Endodermal cell (in vitro differentiated cells): ENCODE results near the gene HAPLN3. TPM values are rescaled to one million over a fixed set of nuclear protein-coding genes. Genes with fewer than 3 reads are reported as not detected.

ENCODE experiments used
- DNase-seq: peaks from one replicate; pipeline ENCODE4 v3.0.0-alpha.2; 2017
- H3K27ac ChIP-seq: 2 replicates; pipeline ENCODE4 v1.5.1; 2013; ENCODE audit warnings: mild to moderate bottlenecking, low read depth, low read length, moderate library complexity
- H3K27me3 ChIP-seq: 2 replicates; pipeline ENCODE4 v1.6.1; 2013; ENCODE audit warnings: mild to moderate bottlenecking, low read length, moderate library complexity; ENCODE audit not compliant: insufficient read depth, control insufficient read depth, poor library complexity, severe bottlenecking
- H3K36me3 ChIP-seq: 2 replicates; pipeline ENCODE4 v1.7.0; 2013; ENCODE audit warnings: mild to moderate bottlenecking, low read length, moderate library complexity; ENCODE audit not compliant: control insufficient read depth, insufficient read depth
- H3K4me1 ChIP-seq: one replicate; pipeline ENCODE4 v1.7.0; 2013; ENCODE audit warnings: low read length; ENCODE audit not compliant: control insufficient read depth, insufficient read depth
- H3K4me3 ChIP-seq: 2 replicates; pipeline ENCODE4 v1.5.1; 2013; ENCODE audit warnings: mild to moderate bottlenecking, low read length, moderate library complexity
- H3K9ac ChIP-seq: 2 replicates; pipeline ENCODE4 v1.6.1; 2013; ENCODE audit warnings: mild to moderate bottlenecking, low read length, moderate library complexity; ENCODE audit not compliant: poor library complexity, severe bottlenecking; ENCODE audit errors: extremely low read depth
- H3K9me3 ChIP-seq: 2 replicates; pipeline ENCODE4 v1.6.1; 2013; ENCODE audit warnings: mild to moderate bottlenecking, low read length, moderate library complexity; ENCODE audit not compliant: control insufficient read depth
- H3K27ac Mint-ChIP-seq: 2 replicates; pipeline ENCODE4 v1.8.0; 2020; ENCODE audit warnings: mixed read lengths
- H3K27me3 Mint-ChIP-seq: 2 replicates; pipeline ENCODE4 v1.8.0; 2021; ENCODE audit warnings: mild to moderate bottlenecking, mixed read lengths; ENCODE audit not compliant: insufficient read depth
- H3K36me3 Mint-ChIP-seq: 2 replicates; pipeline ENCODE4 v1.8.0; 2020; ENCODE audit warnings: low read depth, mixed read lengths
- H3K4me1 Mint-ChIP-seq: 2 replicates; pipeline ENCODE4 v1.8.0; 2020; ENCODE audit warnings: mixed read lengths
- H3K4me3 Mint-ChIP-seq: 2 replicates; pipeline ENCODE4 v1.8.0; 2020; ENCODE audit warnings: mild to moderate bottlenecking, moderate library complexity, mixed read lengths
- H3K9me3 Mint-ChIP-seq: 2 replicates; pipeline ENCODE4 v1.8.0; 2020; ENCODE audit warnings: mild to moderate bottlenecking, mixed read lengths
- CTCF ChIP-seq: fragments of 200-600 bp; sonication (generic); conservative IDR thresholded peaks from 2 replicates; pipeline ENCODE4 v1.5.0; 2021; ENCODE audit warnings: antibody characterized with exemption, mild to moderate bottlenecking
- WGBS, 2 experiments: methylation state at CpG; one replicate each; pipeline versions ENCODE4 v1.1.5 to v1.1.7; 2013; ENCODE audit warnings: missing lambda C conversion rate in 2 of 2, mixed read lengths in 1 of 2; ENCODE audit not compliant: insufficient coverage in 1 of 2, insufficient read length in 1 of 2; 5-methylcytosine and 5-hydroxymethylcytosine counted together
- total RNA-seq, 2 donors: library from RNA; stranded (reverse); fragmentation: NEBNext Ultra II Directional in 1 of 2; extraction: Animal tissue kit (Norgen Biotek cat#: 25700) in 1 of 2; gene quantifications; 2 replicates in 1 of 2; 3 replicates in 1 of 2; pipeline ENCODE4 v1.2.1, GENCODE V29; 2021

Gene HAPLN3
- total RNA-seq, 2 donors from 2014 or later: 5.8 to 15.6 TPM

GRCh38 chr15:88900982-88901418 lies 5.7 kb upstream of the HAPLN3 start:
- peaks cover 43% of the 10 kb centered on the region for H3K36me3 ChIP-seq
- no peak for TF ChIP-seq CTCF
- no peak for DNase-seq
- H3K9me3 ChIP-seq: no peaks in the 10 kb centered on the region
- no peak overlapping the region for H3K9ac ChIP-seq
- no peak overlapping the region for H3K4me3 ChIP-seq
- H3K27ac ChIP-seq: no peak overlapping the region
- 95 to 100% methylated on average over 2 to 5 of the region's 5 CpGs for WGBS, 2 experiments
- H3K27me3 Mint-ChIP-seq: peaks cover 5% of the 10 kb centered on the region
- peaks cover 33% of the 10 kb centered on the region for H3K4me1 Mint-ChIP-seq
- H3K36me3 Mint-ChIP-seq: peaks cover 61% of the 10 kb centered on the region
- H3K4me1 ChIP-seq: no peaks in the 10 kb centered on the region
- no peak overlapping the region for H3K27ac Mint-ChIP-seq
- peaks cover 8% of the 10 kb centered on the region for H3K27me3 ChIP-seq
- no peaks in the 10 kb centered on the region for H3K9me3 Mint-ChIP-seq
- H3K4me3 Mint-ChIP-seq: no peak overlapping the region

- TF ChIP-seq CTCF: no peak
- H3K36me3 ChIP-seq: peaks cover 41% of the 10 kb centered on the region
- peaks cover 14% of the 10 kb centered on the region for H3K27me3 ChIP-seq
- peaks cover 10% of the 10 kb centered on the region for H3K27me3 Mint-ChIP-seq
- DNase-seq: no peak
- H3K36me3 Mint-ChIP-seq: peaks cover 56% of the 10 kb centered on the region
- no peak overlapping the region for H3K4me3 Mint-ChIP-seq
- no peak overlapping the region for H3K4me3 ChIP-seq
- no peak overlapping the region for H3K27ac ChIP-seq
- no peak overlapping the region for H3K27ac Mint-ChIP-seq
- 90% methylated on average over 5 to 12 of the region's 12 CpGs for WGBS, 2 experiments
- peaks cover 36% of the 10 kb centered on the region for H3K4me1 Mint-ChIP-seq
- no peak overlapping the region for H3K9ac ChIP-seq
- H3K9me3 ChIP-seq: no peaks in the 10 kb centered on the region
- H3K9me3 Mint-ChIP-seq: no peaks in the 10 kb centered on the region
- no peaks in the 10 kb centered on the region for H3K4me1 ChIP-seq
Measured at GRCh38 chr15:88900309-88900981, 5.1 kb upstream of the HAPLN3 start.

GRCh38 chr15:88899251-88899650 lies 3.9 kb upstream of the HAPLN3 start:
- Mint-ChIP-seq H3K36me3 (peaks cover 47% of the 10 kb centered on the region), H3K27me3 (peaks cover 19% of the 10 kb centered on the region), H3K4me1 (peaks cover 27% of the 10 kb centered on the region), H3K4me3 (no peak overlapping the region), H3K27ac (no peak overlapping the region), H3K9me3 (no peaks in the 10 kb centered on the region)
- WGBS, 2 experiments: 86 to 94% methylated on average over 2 to 9 of the region's 9 CpGs
- no peak for DNase-seq
- H3K9me3 ChIP-seq: no peaks in the 10 kb centered on the region
- no peak overlapping the region for H3K27ac ChIP-seq
- no peak overlapping the region for H3K4me3 ChIP-seq
- no peak for TF ChIP-seq CTCF
- H3K4me1 ChIP-seq: no peaks in the 10 kb centered on the region
- H3K27me3 ChIP-seq: peaks cover 26% of the 10 kb centered on the region
- peaks cover 38% of the 10 kb centered on the region for H3K36me3 ChIP-seq
- H3K9ac ChIP-seq: no peak overlapping the region
